Endometrial microvascular endothelial cells (primary cell): Measurements from ENCODE around the gene WDR27. TPM values are rescaled to one million over a fixed set of nuclear protein-coding genes. Genes with fewer than 3 reads are reported as not detected.
"Not testable (repeated sequence)": the region's sequence is repeated elsewhere in the genome, so short reads cannot be mapped to it uniquely, and the experiment has no call there.

Source experiments
- in situ Hi-C: cut with HindIII; loops from 2 replicates; pipeline ENCODE4 v1.10.0; 2017; ENCODE audit warnings: low sequenced_read_pairs, low pct_unique_long_range_greater_than_20kb; ENCODE audit errors: inconsistent ontology term
- total RNA-seq: library from RNA; depleted of rRNA; stranded (reverse); fragments of >200 nt; gene quantifications from one replicate; pipeline ENCODE4 v1.2.3, GENCODE V29; 2015; ENCODE audit errors: inconsistent ontology term

WDR27 gene
- total RNA-seq, 1 donor from 2014 or later: 22.3 TPM

DNA sequence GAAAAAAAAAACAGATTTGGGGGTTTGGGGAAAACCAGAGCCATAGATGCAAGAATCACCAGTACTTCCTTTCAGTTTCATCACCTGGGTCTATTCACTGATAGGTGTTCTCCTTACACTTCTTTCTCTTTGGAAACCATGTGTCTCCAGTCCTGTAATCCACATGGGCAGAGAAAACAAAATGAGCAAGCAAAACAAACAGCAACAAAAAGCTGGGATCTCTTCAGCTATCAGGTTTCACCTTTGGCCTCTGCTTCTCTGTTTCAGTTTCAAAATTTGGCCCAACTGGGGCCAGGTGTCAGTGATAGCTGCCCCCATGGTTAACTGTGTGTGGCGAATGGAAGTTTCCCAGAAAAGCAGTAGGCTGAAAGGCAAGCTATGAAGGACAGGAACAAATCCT lies 228.2 kb downstream of the WDR27 start:
- in situ Hi-C loops: no loop called here

DNA sequence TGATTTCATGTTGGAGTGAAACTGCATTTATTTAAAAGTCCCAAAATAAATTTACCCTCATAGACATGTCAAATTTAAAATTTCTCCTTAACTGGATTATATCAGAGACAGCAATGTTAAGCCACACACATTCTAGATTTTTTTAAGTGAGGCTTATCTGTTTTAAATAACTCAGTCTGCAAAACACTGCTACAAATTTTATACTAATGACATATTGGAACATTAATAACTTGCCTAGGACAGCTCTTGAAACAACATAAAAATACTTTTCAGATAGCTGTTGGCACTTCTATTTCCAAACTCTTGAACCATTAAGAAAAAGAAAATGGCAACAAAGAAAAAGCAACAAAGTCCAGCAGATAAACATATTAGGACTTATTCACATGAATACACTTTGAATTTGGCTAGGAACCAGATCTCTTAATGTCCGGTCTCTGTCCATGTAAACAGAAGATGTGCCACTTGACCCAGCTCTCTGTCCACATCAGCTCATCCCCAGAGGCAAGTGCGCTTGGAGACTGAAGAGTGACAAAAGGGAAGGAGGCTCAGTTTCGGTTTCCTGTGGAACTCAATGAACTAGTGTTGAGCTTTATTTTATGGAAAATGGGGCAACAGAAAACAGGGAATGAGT lies 228.9 kb downstream of the WDR27 start:
- in situ Hi-C loops: no loop called here

- in situ Hi-C loops: no loop called here
These were observed 231.0 kb downstream of the WDR27 start for GRCh38 chr6:169470790-169471189.

DNA sequence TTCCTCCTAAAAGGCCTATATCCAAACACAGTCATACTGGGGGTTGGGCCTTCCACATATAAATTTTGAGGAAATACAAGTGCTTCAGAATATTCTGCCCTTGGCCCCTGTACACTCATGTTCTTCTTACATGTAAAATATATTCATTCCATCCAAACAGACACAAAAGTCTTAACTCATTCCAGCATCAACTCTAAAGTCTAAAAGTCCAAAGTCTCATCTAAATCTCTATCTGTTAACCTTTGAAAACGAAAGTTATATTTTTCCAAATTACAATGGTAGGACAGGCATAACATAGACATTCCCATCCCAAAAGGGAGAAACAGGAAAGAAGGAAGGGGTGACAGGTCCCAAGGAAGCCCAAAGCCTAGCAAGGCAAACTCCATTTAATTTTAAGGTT lies 232.8 kb downstream of the WDR27 start:
- in situ Hi-C loops: no loop called here

DNA sequence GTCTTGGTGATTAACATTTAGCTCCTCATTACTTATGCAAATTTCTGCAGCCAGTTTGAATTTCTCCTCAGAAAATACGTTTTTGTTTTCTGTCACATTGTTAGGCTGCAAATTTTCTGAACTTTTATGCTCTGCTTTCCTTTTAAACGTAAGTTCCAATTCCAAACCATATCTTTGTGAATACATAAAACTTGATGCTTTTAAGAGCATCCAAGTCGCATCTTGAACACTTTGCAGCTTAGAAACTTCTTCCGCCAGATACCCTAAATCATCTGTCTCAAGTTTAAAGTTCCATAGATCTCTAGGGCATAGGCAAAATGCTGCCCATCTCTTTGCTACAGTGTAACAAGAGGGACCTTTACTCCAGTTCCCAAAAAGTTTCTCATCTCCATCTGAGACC lies 234.1 kb downstream of the WDR27 start:
- in situ Hi-C loops: not testable (repeated sequence)

DNA sequence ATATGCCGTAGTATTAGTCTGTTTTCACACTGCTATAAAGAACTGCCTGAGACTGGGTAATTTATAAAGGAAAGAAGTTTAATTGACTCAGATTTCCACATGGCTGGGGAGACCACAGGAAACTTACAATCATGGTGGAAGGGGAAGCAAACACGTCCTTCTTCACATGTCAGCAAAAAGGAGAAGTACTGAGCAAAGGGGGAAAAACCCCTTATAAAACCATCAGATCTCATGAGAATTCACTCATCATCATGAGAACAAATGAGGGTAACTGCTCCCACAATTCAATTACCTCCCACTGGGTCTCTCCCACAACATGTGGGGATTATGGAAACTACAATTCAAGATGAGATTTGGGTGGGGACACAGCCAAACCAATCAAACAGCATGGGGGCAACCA lies 235.6 kb downstream of the WDR27 start:
- in situ Hi-C loops: not testable (repeated sequence)

GRCh38 chr6:169457762-169458161 lies 244.1 kb downstream of the WDR27 start:
- in situ Hi-C loops: no loop called here

GRCh38 chr6:169456840-169457239 lies 245.0 kb downstream of the WDR27 start:
- in situ Hi-C loops: no loop called here

GRCh38 chr6:169455470-169455869 lies 246.4 kb downstream of the WDR27 start:
- in situ Hi-C loops: no loop called here

DNA sequence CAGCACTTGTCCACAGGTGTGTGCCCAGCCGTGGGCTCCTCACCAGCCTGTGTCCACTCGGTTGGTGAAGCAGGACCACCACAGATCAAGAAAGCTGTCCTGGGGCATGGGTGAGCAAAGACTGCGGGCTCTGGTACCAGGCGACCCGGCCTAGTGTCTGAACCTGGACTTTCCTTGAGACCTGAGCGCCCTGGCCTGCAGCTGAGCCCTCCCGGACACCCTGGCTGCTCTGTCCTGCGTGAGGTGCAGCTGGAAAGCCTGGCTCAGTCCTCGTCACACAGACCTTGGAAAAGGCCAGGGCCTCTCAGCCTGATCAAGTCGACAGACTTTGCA lies 247.0 kb downstream of the WDR27 start:
- in situ Hi-C loops: no loop called here

DNA sequence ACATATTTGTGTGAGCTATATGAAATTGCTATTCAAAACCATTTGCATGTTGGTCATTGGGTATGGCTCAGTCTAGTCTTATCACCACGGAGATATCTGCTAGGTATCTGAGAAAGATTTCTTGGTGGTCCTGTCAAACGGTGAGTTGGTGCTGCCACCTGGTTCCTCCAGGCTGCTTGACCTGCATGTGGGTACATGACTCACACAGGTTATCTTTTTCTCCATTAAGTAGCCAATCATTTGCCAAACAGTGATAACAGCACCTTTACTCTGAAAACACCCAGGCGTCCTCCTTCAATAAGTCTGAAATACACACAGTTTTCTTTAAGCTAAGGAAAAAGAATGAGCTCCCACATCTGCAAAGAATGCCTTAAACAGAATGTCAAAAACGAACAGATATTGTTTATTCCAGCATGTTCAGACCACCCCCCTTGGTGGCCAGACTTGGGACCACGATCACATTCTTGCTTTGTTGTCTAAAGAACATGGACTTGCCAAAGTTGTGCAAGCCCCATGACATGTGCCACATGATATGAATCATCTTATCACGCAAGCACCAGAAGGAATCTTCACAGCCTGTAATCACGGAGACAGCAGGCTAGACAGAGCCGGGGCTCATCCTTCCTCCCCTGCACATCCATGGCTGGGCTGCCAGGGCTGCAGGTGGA lies 247.5 kb downstream of the WDR27 start:
- in situ Hi-C loops: no loop called here

DNA sequence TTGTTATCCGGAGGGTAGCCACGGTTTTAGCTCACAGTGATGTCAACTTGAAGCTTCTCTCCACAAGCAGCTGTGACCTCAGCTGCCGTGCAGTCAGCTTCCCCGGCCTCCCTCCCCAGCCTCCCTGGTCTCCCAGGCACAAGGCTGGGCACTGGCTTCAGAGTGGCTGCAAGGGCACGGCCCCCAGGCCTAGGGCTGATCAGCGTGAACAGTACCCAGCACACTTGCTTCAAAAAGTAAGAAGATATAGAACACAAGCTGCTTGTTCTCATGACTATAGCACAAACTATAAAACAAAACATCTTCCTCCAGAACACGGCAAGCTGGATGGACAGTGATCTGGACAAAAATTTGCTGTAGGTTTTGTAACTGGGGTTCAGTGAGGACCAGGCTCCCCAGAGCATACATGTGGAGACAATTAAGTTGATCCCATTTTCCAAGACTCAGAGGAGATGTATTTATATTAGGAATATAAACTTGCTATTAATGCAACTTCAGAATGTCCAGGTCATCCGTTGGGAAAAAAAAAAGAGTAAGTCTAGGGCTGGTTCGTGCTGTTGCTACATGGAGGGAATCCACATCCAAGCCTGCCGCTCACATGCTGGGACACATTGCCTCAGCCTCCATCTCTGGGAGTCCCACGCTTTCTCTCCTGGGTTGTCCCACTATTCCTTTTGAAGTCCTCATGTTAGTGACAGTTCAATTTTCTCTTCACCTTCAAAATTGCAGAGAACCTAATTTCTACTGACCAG lies 248.8 kb downstream of the WDR27 start:
- in situ Hi-C loops: no loop called here

DNA sequence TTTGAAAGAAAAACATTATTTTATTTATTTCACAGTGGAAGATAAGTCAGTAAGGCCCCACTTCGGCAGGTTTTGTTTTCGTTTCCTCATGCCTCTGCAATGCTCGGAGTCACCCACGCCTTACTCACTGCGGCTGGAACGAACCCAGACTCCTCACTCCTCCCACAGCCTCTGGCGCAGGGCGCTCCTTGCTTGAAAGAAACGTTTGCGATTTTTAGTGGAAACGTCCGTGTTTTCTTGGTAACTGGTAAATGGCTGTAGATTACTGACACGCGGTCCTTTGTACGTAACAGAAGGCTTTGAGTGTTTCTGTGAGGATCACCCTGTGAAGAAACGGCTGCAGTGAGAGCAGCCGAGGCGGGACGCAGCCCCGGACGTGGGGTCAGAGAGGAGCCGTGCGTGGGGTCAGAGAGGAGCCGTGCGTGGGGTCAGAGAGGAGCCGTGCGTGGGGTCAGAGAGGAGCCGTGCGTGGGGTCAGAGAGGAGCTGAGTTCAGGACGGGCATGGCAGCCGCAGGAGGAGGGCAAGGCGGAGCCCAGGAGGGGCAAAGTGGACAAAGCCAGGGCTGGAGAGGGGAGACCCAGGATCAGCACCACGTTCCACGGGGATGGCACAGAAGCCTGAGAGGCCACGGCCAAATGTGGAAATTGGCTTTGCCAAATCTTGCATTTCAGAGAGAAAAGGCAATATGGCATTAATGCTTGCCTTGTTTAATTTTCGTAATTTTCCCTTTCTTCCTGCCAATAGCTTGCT lies 249.5 kb downstream of the WDR27 start:
- in situ Hi-C loops: no loop called here

DNA sequence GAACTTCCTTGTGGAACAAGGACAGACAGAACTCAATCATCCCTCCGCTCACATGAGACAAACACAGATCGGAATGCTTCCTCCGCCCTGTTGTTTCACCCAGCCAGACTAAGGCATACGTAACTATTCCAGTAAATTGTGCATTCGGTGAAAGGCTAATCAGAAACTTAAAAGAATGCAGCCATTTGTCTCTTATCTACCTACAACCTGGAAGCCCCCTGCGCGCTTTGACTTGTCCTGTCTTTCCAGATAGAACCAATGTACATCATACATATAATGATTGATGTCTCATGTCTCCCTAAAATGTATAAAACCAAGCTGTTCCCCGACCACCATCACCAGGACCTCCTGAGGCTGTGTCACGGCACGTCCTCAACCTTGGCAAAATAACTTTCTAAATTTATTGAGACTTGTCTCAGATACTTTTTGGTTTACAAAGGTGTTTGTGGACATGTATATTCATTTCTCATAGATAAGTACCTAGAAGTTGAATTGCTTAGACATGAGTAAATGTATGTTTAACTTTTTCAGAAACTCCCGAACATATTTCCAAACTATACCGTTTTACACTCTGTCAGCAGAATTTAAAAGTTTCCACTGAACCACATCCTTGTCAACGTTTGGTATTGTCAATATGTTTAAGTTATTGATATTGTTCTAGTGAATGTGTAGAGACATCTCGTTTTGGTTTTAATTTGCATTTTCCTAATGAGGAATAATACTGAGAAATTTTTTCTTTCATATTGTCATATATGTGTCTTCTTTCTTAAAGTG lies 250.6 kb downstream of the WDR27 start:
- in situ Hi-C loops: no loop called here

DNA sequence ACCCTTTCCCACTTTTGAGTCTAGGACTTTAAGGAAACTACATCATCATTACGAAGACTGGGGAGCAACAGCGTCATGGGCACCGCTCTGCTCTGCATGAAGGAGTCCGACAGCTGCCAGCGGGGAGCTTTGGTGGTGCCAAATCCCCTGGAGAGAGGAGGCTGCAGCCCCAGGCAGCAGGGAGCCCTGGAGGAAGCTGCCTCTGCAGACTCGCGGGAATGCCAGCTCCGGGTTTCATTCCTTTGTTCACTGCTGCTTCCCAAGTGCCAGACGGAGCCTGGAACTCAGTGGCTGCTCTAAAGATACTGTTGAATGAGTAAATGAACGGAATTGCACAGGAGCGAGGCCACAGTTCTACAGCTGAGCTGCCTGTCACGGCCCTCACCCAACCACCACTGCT lies 251.7 kb downstream of the WDR27 start:
- in situ Hi-C loops: no loop called here

DNA sequence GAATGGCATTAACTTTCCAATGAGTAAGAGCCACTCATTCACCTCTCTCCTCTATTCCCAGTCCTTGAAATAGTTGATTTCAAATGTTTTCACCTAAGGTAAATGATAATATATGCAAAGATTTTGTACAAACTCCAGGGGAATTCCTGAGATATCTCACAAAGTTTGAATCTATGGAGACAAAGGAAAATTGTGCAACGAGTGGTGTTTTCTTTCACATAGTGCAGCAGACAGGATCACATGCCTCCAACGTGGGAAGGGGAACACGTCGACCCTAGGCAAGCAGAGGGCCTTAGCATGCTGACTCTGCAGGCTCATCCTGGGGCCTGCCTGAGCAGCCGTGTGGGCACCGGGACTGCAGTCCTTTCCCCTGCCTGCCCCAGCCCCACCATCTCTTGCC lies 252.6 kb downstream of the WDR27 start:
- in situ Hi-C loops: no loop called here

GRCh38 chr6:169445661-169446581 lies 255.9 kb downstream of the WDR27 start:
- in situ Hi-C loops: no loop called here

GRCh38 chr6:169445227-169445626 lies 256.6 kb downstream of the WDR27 start:
- in situ Hi-C loops: no loop called here
